ENCODE results near the gene SYNPO2.
"Not testable (repeated sequence)": the region's sequence is repeated elsewhere in the genome, so short reads cannot be mapped to it uniquely, and the experiment has no call there.

The SYNPO2 gene

GRCh38 chr4:119034276-119035008 is 145.8 kb downstream of the SYNPO2 start:
- DNase-seq, result no peak

DNA sequence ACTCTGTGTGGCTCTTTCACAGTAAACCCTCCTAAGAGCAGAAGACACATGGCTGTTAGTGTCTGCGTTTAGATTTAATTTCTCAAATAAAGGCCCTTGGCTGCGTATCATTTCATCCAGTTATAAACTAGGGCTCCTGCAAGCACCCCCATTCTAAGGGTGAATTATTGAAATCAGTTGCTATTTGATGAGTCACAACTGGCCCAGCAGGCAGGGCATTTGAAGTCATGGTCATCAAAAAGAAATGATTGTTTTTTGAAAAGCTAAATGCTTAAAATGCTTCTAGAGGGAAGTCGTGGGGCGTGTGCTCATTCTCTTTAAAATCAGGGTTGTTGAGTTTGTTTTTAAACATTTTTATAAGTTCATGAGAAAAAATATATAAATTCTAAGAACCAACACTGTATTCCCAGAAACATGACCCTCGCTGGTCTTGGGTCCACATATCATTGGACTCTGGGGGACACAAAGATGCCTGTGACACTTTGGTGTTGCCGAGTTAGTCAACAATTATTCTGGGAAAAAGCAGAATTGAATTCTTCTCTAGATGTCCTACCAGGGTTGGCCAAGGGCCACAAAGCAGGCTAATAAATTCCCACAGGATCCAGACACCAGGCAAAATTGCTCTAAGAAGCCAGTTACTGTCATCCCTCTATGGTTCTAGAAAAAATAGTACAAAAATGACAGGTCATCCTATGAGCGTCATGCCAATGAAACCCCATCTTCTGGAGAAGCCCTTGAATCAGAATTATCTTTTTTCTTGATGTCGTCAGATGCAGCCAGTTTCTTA is 147.5 kb downstream of the SYNPO2 start:
- DNase-seq, result no peak

GRCh38 chr4:119037709-119038108 is 149.1 kb downstream of the SYNPO2 start:
- no peak for DNase-seq

- no peak for DNase-seq
Measured at GRCh38 chr4:119038116-119038841, 149.6 kb downstream of the SYNPO2 start.

- no peak for DNase-seq
Measured at GRCh38 chr4:119039160-119039559, 150.5 kb downstream of the SYNPO2 start.

DNA sequence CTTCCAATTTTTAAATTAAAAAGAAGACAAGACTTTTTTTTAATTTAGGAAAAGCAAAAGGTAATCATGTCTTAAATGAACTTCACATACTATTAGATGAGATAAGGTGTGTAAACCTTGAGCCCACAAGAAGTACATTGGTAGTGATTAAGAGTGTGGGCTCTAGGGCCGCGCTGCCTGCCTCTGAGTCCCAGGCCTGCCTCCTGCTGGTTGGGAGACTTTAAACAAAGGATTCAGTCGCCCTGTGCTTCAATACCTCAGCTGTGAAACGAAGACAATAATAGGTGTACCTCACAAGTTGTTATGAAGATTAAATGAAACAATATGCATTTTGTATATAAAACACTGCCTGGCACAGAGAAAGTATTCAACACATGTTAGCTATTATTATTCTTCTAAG is 151.1 kb downstream of the SYNPO2 start:
- DNase-seq, result no peak

DNA sequence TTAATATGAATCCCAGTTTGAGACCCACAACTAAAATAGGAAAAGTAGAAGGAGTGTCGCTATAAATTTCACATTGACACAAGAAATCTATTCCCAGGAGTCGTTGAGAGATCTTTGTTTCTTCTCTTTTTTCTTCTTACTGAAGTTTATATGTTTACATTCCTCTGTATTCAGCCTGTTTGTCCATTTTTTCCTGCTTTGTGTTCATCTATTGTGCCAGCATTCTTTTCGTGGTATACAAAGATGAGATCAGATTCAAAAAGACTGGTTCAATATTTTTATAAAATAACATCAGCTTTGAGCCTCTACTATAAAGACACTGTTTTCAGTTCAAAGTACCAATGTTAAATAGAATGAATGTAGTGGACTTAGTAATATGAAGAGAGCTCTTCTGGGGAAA is 151.6 kb downstream of the SYNPO2 start:
- DNase-seq, result no peak

GRCh38 chr4:119040694-119041185 is 152.1 kb downstream of the SYNPO2 start:
- DNase-seq, result no peak

DNA sequence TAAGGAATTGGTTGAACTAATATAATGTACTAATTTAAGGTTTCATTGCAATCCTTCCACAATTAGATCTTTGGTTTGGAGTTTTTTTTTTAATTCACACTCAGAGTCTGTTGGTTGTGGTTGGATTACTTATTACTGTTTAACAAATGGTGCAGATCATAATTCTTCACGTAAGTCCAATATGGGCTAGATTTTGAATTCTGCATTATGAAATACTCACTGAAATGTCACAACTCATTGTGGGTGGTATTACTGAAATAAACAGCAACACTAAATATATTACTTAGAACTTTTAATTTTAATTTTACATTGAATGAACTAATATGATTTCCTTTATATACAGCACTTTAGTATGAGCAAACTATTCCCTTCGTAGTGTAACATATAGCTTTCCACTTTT is 152.7 kb downstream of the SYNPO2 start:
- DNase-seq, result no peak

DNA sequence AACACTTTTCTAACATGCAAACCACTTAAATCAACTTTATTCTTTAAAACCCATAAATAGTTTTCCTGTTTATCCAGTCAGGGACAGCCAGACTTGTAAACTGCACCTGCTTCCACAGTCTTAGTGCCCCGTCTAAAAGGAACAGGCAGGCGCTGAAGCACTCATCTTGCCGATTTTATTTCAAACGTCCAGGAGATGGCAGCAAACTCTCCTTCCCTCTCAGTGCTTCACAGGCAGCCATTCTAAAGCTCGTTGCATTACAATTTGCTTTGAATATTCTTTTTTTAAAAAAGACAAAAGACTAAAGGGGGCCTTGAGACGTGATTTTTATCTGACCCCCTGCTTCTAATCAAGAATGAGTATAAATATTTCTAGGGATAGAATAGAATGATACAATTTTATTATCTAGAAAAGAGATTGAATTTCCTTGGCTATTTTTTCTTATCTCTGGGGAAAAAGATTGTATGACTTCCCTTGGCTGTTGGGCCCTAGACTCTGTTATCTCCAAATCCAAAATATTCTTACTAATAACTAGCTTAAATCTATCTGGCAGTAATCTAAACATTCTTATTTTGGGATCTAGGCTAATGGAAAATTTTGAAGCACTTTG is 153.4 kb downstream of the SYNPO2 start:
- no peak for DNase-seq

- no peak for DNase-seq
Measured at GRCh38 chr4:119046263-119046662, 157.6 kb downstream of the SYNPO2 start.

- DNase-seq, result not testable (repeated sequence)
Measured at GRCh38 chr4:119047059-119047458, 158.4 kb downstream of the SYNPO2 start.

- DNase-seq, result no peak
Measured at GRCh38 chr4:119048446-119048845, 159.8 kb downstream of the SYNPO2 start.

- DNase-seq, result no peak
Measured at GRCh38 chr4:119049342-119049741, 160.7 kb downstream of the SYNPO2 start.

GRCh38 chr4:119050527-119051090 is 162.0 kb downstream of the SYNPO2 start:
- no peak for DNase-seq

DNA sequence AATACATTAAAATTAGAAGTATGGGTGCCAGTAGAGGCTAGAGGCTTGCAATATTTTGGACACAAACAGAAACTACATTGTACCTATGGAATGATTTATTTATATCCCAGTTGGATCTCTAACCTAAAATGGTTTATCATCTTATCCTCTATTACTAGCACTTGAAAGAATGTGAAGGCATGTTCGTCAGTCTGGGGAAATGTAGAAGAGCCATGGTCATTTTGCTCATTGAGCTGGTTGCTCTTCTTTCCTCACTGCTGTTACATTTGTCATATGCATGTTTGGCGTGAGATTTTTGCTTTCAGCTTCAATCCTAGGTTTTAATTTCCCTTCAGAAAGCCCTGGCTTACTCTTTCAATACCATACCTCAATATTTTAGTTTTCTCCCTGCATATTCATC is 164.6 kb downstream of the SYNPO2 start:
- no peak for DNase-seq

GRCh38 chr4:119053997-119054396 is 165.3 kb downstream of the SYNPO2 start:
- no peak for DNase-seq

DNA sequence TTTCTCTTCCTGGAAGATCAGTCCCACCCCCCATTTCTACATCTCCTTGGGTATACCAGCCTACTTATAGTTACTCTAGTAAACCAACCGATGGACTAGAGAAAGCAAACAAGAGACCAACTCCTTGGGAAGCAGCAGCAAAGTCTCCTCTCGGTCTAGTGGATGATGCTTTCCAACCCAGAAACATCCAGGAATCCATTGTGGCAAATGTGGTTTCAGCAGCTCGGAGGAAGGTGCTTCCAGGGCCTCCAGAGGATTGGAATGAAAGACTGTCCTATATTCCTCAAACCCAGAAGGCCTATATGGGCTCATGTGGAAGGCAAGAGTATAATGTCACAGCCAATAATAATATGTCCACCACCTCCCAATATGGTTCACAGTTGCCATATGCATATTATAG is 168.8 kb downstream of the SYNPO2 start:
- DNase-seq, result no peak

DNA sequence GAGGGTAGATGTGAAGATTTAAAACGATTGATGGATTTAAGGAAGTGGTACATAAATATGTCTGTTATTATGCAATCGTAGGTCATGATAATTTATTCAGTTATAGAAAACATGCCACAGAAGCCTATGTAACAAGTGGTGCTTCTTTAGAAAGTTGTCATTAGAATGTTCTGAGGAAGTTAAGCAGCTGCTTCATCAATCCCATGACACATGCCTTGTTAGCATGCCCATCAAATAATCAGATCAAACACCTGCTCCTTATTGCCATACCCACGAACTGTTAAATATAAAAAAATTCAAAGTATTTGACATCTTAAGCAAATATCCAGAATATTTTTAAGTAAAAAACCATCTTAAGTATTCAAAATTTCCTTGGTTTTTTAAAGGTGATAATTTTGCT is 170.6 kb downstream of the SYNPO2 start:
- no peak for DNase-seq

- DNase-seq, result not testable (repeated sequence)
Measured at GRCh38 chr4:119067125-119067524, 178.5 kb downstream of the SYNPO2 start.

DNA sequence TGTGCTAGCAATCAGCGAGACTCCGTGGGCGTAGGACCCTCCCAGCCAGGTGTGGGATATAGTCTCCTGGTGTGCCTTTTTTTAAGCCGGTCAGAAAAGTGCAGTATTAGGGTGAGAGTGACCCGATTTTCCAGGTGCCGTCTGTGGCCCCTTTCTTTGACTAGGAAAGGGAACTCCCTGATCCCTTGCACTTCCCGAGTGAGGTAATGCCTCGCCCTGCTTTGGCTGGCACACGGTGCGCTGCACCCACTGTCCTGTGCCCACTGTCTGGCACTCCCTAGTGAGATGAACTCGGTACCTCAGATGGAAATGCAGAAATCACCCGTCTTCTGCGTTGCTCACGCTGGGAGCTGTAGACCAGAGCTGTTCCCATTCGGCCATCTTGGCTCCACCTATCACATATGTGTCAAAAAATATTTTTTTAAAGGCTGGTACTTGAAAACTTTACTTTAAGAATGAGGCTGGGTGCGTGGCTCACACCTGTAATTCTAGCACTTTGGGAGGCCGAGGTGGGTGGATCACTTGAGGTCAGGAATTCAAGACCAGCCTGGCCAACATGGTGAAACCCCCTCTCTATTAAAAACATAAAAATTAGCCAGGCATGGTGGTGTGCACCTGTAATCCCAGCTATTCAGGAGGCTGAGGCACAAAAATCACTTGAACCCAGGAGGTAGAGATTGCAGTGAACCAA is 179.2 kb downstream of the SYNPO2 start:
- DNase-seq, result not testable (repeated sequence)

DNA sequence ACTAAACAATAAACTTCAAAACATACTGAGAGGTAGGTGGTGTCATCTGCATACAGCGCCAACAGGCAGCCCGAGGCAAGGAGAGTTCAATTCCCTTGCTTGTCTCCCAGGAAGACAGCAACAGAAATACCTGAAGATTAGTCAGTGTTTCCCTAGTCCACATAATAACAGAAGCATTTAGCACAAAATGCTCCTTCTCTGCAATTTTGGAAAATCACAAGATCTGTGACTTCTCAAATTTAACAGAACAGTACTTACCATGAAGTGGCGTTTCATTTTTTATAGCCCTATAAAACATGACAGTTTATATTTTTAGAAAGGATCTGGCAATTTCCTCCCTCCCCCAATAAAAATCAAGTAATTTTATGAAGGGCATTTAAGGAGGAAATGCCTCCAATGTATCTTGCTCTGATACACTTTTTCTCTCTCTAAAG is 179.9 kb downstream of the SYNPO2 start:
- DNase-seq, result no peak

All from activated gamma-delta T cell (primary cell).